ENCODE results near the gene PDE8A. TPM values are rescaled to one million over a fixed set of nuclear protein-coding genes. Genes with fewer than 3 reads are reported as not detected.
"Not testable (repeated sequence)": the region's sequence is repeated elsewhere in the genome, so short reads cannot be mapped to it uniquely, and the experiment has no call there.

Gene PDE8A
- total RNA-seq, 1 donor from 2014 or later, result 11.4 TPM

GRCh38 chr15:85010071-85010385 is 28.4 kb downstream of the PDE8A start:
- Histone ChIP-seq H3K4me2 (no peak overlapping the region), H3K9me3 (ENCODE audit: low read depth) (no peaks in the 10 kb centered on the region), H2AFZ (replicated peaks) (no peak overlapping the region), H3K4me1 (peaks cover 9% of the 10 kb centered on the region), H3K27ac (no peak overlapping the region), H3F3A (ENCODE audit: low read depth) (no peaks in the 10 kb centered on the region), H3K4me3 (no peak overlapping the region), H3K27me3 (no peaks in the 10 kb centered on the region), H3K36me3 (no peaks in the 10 kb centered on the region), H3K79me2 (ENCODE audit: low read depth) (no peaks in the 10 kb centered on the region), H4K20me1 (ENCODE audit: low read depth) (no peaks in the 10 kb centered on the region), H3K9ac (no peak overlapping the region)
- TF ChIP-seq CTCF (IDR thresholded peaks at IDR 0.05) (no peak), EZH2 (IDR thresholded peaks at IDR 0.05) (no peak), EZH2phosphoT487 (IDR thresholded peaks at IDR 0.05) (no peak)
- H3K27me3 Mint-ChIP-seq (ENCODE audit: insufficient read depth, low read depth), result no peaks in the 10 kb centered on the region
- no peak overlapping the region for H3K4me3 Mint-ChIP-seq
- no peaks in the 10 kb centered on the region for H3K36me3 Mint-ChIP-seq
- no peak for DNase-seq (ENCODE audit: low spot score)
- H3K4me1 Mint-ChIP-seq, result peaks cover 3% of the 10 kb centered on the region
- no peak overlapping the region for H3K27ac Mint-ChIP-seq
- no peaks in the 10 kb centered on the region for H3K9me3 Mint-ChIP-seq

- Histone ChIP-seq H3K9me3 (ENCODE audit: low read depth) (no peaks in the 10 kb centered on the region), H3K4me2 (no peak overlapping the region), H3K27ac (no peak overlapping the region), H3K9ac (no peak overlapping the region), H3K4me1 (peaks cover 9% of the 10 kb centered on the region), H3K36me3 (no peaks in the 10 kb centered on the region), H3K4me3 (no peak overlapping the region), H3F3A (ENCODE audit: low read depth) (no peaks in the 10 kb centered on the region), H3K79me2 (ENCODE audit: low read depth) (no peaks in the 10 kb centered on the region), H4K20me1 (ENCODE audit: low read depth) (no peaks in the 10 kb centered on the region), H3K27me3 (no peaks in the 10 kb centered on the region), H2AFZ (replicated peaks) (no peak overlapping the region)
- no peaks in the 10 kb centered on the region for H3K27me3 Mint-ChIP-seq (ENCODE audit: insufficient read depth, low read depth)
- H3K27ac Mint-ChIP-seq, result no peak overlapping the region
- DNase-seq (ENCODE audit: low spot score), result peak; percentile 35
- no peak overlapping the region for H3K4me3 Mint-ChIP-seq
- H3K4me1 Mint-ChIP-seq, result peaks cover 3% of the 10 kb centered on the region
- no peak for TF ChIP-seq EZH2 (IDR thresholded peaks at IDR 0.05)
- no peak for TF ChIP-seq EZH2phosphoT487 (IDR thresholded peaks at IDR 0.05)
- peak; percentile 44 for TF ChIP-seq CTCF (IDR thresholded peaks at IDR 0.05)
- no peaks in the 10 kb centered on the region for H3K36me3 Mint-ChIP-seq
- H3K9me3 Mint-ChIP-seq, result no peaks in the 10 kb centered on the region
Measured at GRCh38 chr15:85010386-85011159, 28.9 kb downstream of the PDE8A start.

GRCh38 chr15:85011160-85011571 is 29.5 kb downstream of the PDE8A start:
- Histone ChIP-seq H3K79me2 (ENCODE audit: low read depth) (no peaks in the 10 kb centered on the region), H4K20me1 (ENCODE audit: low read depth) (no peaks in the 10 kb centered on the region), H3K4me2 (no peak overlapping the region), H3K27ac (no peak overlapping the region), H3K9ac (no peak overlapping the region), H3K4me3 (no peak overlapping the region), H3F3A (ENCODE audit: low read depth) (no peaks in the 10 kb centered on the region), H2AFZ (replicated peaks) (no peak overlapping the region), H3K36me3 (no peaks in the 10 kb centered on the region), H3K27me3 (no peaks in the 10 kb centered on the region), H3K9me3 (ENCODE audit: low read depth) (no peaks in the 10 kb centered on the region), H3K4me1 (peaks cover 9% of the 10 kb centered on the region)
- Mint-ChIP-seq H3K4me3 (no peak overlapping the region), H3K27ac (no peak overlapping the region), H3K36me3 (no peaks in the 10 kb centered on the region), H3K4me1 (peaks cover 3% of the 10 kb centered on the region), H3K9me3 (no peaks in the 10 kb centered on the region), H3K27me3 (ENCODE audit: insufficient read depth, low read depth) (peaks cover 2% of the 10 kb centered on the region)
- TF ChIP-seq EZH2phosphoT487 (IDR thresholded peaks at IDR 0.05) (no peak), CTCF (IDR thresholded peaks at IDR 0.05) (no peak), EZH2 (IDR thresholded peaks at IDR 0.05) (no peak)
- DNase-seq (ENCODE audit: low spot score), result no peak

- not testable (repeated sequence) for H3K9me3 Mint-ChIP-seq; H3K4me1 ChIP-seq; H3K27me3 ChIP-seq; H3F3A ChIP-seq (ENCODE audit: low read depth); H3K4me3 ChIP-seq; H4K20me1 ChIP-seq (ENCODE audit: low read depth); H3K36me3 Mint-ChIP-seq; H3K36me3 ChIP-seq; H3K4me1 Mint-ChIP-seq; H3K4me3 Mint-ChIP-seq; H3K9ac ChIP-seq; H3K27ac Mint-ChIP-seq; H3K79me2 ChIP-seq (ENCODE audit: low read depth); H3K27me3 Mint-ChIP-seq (ENCODE audit: insufficient read depth, low read depth); H3K9me3 ChIP-seq (ENCODE audit: low read depth); DNase-seq (ENCODE audit: low spot score); H3K27ac ChIP-seq; H3K4me2 ChIP-seq; H2AFZ ChIP-seq (replicated peaks)
Measured at GRCh38 chr15:85011724-85012123, 30.1 kb downstream of the PDE8A start.

Data from neural progenitor cell (in vitro differentiated cells).